KG1 (cell line): ENCODE measurements around the gene TXNIP.

Experiments used
- DNase-seq: peaks from one replicate; lab custom pipeline; 2025; lab: John Stamatoyannopoulos, UW

The TXNIP gene

GRCh38 chr1:146012703-146013558, 16.6 kb upstream of the TXNIP start:
- DNase-seq, result peak; percentile 72

DNA sequence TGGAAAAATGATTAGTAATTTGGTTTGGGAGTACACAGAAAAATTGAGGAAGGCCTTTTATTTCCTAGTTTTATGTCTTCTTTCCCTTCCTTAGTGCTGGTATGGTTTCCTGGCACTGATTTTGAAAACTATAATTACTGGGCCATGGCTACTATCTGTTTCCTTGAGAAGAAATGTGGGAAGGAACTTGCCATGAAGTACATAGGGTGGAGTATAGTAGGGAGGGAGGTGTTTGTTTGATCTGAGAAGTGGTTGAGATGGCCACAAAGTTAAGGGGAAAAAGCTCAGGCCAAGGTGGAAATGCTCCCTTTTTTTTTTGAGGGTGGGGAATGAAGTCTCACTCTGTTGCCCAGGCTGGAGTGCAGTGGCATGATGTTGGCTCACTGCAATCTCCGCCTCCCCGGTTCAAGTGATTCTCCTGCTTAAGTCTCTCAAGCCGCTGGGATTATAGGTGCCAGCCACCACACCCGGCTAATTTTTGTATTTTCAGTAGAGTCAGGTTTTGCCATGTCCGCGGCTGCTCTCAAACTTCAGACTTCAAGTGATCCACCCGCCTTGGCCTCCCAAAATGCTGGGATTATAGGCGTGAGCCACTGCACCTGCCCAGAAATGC, 13.9 kb upstream of the TXNIP start:
- no peak for DNase-seq

GRCh38 chr1:146007489-146008133, 11.2 kb upstream of the TXNIP start:
- DNase-seq, result no peak

DNA sequence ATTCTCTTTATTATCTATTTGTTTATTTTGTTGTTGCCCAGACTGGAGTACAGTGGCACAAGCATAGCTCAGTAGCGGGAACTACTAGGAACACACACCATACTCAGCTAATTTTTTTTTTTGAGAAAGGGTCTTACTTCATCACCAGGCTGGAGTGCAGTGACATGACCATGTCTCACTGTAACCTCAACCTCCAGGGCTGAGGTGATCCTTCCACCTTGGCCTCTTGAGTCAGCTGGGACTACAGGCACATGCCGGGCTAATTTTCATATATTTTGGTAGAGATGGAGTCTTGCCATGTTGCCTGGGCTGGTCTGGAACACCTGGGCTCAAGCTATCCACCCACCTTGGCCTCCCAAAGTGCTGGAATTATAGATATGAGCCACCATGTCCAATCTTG, 5.3 kb upstream of the TXNIP start:
- DNase-seq, result no peak

DNA sequence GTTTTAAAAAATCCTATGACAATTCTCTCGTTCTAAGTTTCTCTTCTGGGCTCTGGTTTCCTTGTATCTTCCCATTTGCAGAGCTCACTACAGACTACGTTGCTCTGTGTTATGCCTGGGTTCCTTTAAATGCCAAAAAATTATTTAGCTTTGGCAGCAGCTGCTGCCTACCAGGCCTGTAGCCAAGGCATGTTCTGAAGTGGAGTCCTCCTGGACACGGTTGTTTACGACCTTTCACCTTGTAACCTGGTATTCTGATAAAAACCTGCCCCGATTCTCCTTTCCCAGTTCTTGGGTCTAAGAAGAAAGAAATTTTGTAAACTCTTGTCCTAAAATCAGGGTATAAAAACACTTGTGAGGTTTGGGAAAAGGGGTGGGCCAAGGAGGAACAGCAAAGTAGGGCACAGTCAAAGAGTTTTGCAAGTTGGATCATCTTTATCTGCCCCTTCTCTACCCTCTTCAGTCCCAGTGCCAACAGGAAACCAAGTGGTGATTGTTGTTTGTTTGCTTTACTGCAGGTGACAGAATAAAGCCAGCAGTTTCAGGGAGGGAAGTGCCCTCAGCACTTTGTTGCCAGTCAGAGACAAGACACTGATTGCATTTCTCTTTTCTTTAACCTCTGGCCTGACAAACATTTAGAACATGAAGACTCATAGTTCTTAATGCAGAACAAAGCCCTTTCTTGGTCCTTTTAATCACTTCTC, 3.1 kb upstream of the TXNIP start:
- DNase-seq, result no peak

- no peak for DNase-seq
Observed at GRCh38 chr1:145997718-145998023, 1.3 kb upstream of the TXNIP start.

- no peak for DNase-seq
Observed at GRCh38 chr1:145997016-145997717, 788 bp upstream of the TXNIP start.

DNA sequence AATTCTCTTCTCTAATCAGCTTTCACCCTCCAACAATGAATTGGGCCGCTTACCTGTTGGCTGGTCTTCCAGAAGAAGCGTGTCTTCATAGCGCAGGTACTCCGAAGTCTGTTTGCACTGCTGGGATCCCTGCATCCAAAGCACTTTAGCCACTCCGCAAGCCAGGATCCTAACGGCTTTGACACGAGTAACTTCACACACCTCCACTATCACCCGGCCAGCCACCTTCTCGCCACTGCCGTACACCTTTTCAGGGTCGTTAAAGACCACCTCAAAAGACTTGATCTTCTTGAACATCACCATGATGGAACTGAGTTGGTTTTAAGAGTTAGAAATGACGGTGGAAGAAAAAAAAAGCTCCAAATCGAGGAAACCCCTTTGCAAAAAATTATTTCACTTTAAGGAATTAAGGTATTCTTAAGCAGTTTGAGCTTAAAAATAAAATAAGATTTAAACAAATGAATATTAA, 381 bp downstream of the TXNIP start:
- no peak for DNase-seq

- no peak for DNase-seq
Observed at GRCh38 chr1:145995148-145995881, 1.1 kb downstream of the TXNIP start.

DNA sequence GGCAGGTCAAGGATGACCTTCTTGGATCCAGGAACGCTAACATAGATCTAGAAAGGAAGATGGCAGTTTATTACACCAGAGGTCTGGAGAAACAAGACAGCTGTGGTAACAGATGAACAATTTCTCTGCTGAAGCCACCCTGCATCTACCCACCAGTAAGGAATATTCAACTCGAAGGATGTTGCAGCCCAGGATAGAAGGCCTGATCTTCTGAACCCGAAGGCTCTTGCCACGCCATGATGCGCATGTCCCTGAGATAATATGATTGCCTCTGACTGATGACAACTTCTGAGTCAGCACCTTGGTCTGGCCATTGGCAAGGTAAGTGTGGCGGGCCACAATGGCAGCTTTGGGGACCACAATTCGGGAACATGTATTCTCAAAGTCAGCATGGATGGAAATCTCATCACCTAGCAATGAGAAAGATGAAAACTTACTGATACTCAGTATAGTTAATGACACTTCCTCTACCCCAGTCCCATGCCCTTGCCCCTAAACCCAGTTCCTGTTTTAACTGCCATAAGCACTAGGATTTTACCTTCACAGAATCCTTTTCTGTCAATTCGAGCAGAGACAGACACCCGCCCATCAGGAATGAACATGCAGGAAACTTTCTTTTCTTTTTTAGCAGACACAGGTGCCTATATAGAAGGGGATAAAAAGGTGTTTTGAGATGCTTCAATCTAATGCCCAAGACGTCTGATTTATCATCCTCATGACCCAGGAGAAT, 1.8 kb downstream of the TXNIP start:
- DNase-seq, result no peak

DNA sequence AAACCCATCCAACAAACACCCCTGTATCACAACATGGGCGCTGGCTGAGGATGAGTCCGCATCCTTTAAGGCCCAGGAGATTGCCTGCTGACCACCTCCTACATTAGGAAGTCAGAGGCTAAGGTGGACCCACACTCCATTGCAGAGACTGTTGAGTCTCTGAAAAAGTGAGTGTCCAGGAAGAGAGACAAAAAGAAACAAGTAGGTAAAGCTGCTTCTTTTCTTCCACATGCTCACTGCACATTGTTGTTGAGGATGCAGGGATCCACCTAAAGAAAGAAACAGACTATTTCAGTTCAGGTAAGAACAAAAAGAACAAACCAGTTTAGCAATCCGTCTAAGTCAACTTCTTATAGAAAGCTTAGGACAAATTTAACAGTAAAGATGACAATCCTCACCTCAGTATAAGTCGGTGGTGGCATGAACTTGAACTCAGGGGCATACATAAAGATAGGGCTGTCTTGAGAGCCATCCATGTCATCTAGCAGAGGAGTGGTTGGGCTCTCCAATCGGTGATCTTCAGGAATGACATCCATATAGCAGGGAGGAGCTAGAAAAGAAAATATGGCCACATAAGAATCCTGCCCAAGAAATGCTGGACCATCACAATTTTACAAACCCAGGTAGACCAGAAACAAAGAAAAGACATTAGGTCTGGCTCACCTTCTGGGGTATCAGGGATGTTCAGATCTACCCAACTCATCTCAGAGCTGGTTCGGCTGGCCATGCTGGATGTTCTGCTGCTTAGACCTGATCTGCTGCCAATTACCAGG, 2.6 kb downstream of the TXNIP start:
- no peak for DNase-seq

- no peak for DNase-seq
Observed at GRCh38 chr1:145992958-145993617, 3.3 kb downstream of the TXNIP start.

DNA sequence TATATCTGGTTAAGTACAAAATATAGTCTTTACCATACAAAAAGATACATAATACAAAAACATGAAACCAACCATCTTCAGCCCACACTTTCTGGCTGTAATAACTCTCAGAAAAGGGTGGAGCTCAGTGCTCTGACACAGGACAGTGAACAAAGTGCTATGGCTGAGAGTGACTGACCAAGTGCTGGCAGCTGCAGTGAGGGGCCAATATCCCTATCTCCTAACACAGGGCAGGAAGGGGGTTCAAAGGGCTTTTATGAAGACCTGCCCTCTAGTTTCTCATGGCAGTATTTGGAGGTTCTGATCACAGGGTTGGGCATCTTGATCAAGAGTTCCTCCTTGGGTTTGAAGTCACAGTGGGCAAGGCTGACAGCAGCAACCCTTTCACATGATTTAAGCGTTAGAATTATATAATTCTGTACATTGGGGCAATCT, 3.9 kb downstream of the TXNIP start:
- DNase-seq, result no peak

DNA sequence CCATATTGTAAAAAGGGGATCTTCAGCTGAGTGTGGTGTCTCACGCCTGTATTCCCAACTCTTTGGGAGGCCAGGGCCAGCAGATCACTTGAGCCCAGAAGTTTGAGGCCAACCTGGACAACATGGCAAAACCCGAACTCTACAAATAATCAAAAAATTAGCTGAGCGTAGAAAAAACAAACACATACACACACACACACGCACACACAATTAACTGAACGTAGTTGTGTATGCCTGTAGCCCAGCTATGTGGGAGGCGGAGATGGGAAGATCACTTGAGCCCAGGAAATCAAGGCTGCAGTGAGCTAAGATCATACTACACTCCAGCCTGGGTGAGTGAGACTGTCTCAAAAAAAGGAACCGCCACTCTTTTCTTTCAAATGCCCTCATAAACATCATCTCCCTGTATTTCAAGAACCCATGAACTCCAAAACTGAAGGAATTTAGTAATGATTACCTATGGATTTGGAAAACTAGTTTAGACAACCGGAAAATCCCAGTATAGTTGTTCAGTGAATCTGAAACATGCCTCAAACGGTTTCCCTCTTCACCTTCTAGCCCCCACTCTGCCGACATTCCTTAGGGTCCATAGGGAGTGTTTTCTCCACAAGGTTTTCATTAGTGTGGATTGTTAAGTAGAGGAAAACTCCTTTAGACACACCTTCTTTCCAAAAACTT, 4.5 kb downstream of the TXNIP start:
- no peak for DNase-seq

DNA sequence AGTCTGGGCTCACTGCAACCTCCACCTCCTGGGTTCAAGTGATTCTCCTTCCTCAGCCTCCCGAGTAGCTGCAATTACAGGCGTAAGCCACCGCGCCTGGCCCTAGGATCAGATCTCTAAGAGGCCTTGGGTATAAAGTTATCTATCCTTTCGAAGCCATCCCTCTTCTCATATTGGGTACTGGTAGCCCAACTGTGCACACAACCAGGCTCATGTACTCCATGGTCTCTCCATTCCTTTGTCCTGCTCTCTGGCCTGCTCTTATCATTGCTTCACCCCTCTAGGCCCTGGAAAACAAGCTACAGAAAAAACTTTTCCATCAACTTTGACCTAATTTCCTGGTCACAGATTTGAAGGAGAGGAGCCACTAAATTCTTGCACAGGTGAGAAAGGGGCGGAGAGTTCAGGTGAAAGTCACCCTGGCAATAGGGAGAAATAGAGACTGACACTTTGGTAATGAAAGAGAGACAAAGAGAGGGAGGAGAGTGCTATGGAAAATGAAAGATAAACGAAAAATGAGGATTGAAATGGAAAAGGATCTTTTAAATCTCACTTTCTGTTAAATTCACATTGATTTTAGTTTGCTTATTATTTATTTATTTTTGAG, 6.0 kb downstream of the TXNIP start:
- DNase-seq, result no peak

- DNase-seq, result no peak
Observed at GRCh38 chr1:145988773-145989172, 7.6 kb downstream of the TXNIP start.

DNA sequence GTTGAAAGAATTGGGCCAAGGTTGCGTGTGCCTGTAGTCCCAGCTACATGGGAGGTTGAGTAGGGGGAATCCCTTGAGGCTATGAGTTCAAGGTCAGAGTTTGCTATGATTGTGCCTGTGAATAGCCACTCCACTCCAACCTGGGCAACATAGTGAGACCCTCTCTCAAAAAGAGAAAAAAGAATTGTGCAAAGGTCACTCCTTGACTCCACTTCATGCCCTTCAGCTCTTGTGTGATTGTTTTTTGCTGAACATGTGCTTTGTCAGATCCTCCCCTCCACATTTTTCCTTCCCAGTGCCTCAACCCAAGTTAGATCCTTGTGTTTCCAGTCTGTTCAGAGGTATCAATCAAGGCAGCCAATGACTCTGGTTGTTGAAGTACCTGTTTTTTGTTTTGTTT, 8.5 kb downstream of the TXNIP start:
- no peak for DNase-seq

- no peak for DNase-seq
Observed at GRCh38 chr1:145986551-145986950, 9.8 kb downstream of the TXNIP start.
